MG63 (cell line): ENCODE measurements around the gene PACS1. TPM values are rescaled to one million over a fixed set of nuclear protein-coding genes. Genes with fewer than 3 reads are reported as not detected.

Experiments
- DNase-seq: peaks from one replicate; pipeline ENCODE4 v3.0.0-alpha.2; 2020
- H3K27me3 ChIP-seq: fragments of 250-450 bp; sonication (Bioruptor Pico); 2 replicates; pipeline ENCODE4 v1.5.1; 2020; ENCODE audit warnings: mild to moderate bottlenecking, moderate library complexity
- H3K36me3 ChIP-seq: fragments of 250-450 bp; sonication (Bioruptor Pico); 2 replicates; pipeline ENCODE4 v1.5.1; 2020; ENCODE audit warnings: mild to moderate bottlenecking, moderate library complexity
- H3K4me3 ChIP-seq: fragments of 250-450 bp; sonication (Bioruptor Pico); 2 replicates; pipeline ENCODE4 v1.5.1; 2020; ENCODE audit warnings: mild to moderate bottlenecking, moderate library complexity
- H3K9me3 ChIP-seq: fragments of 250-450 bp; sonication (Bioruptor Pico); 2 replicates; pipeline ENCODE4 v1.5.1; 2020; ENCODE audit warnings: mild to moderate bottlenecking, moderate library complexity
- total RNA-seq: library from RNA; depleted of rRNA; stranded (reverse); fragments of >200 nt; shearing (Covaris generic); gene quantifications from 2 replicates; pipeline ENCODE4 v1.2.3, GENCODE V29; 2014; ENCODE audit warnings: low replicate concordance

The PACS1 gene
- total RNA-seq, 1 experiment from 2014 or later, result 11.2 TPM

- no peak overlapping the region for H3K4me3 ChIP-seq
- no peaks in the 10 kb centered on the region for H3K9me3 ChIP-seq
- no peaks in the 10 kb centered on the region for H3K36me3 ChIP-seq
- DNase-seq, result no peak
- no peaks in the 10 kb centered on the region for H3K27me3 ChIP-seq
Measured at GRCh38 chr11:66046901-66047300, 23.2 kb upstream of the PACS1 start.

- Histone ChIP-seq H3K36me3 (peaks cover 3% of the 10 kb centered on the region), H3K4me3 (no peak overlapping the region), H3K27me3 (no peaks in the 10 kb centered on the region), H3K9me3 (no peaks in the 10 kb centered on the region)
- no peak for DNase-seq
Measured at GRCh38 chr11:66047541-66048365, 22.3 kb upstream of the PACS1 start.

GRCh38 chr11:66048547-66049323 is 21.3 kb upstream of the PACS1 start, which contains the start of gene GAL3ST3:
Gene GAL3ST3, minus strand, starts transcription at chr11:66049161. Its CDS starts 3,746 bp downstream, at chr11:66045415.
- H3K27me3 ChIP-seq, result no peaks in the 10 kb centered on the region
- no peak within 1 kb of the TSS for H3K4me3 ChIP-seq
- no peak for DNase-seq
- H3K9me3 ChIP-seq, result no peaks in the 10 kb centered on the region
- peaks cover 9% of the 10 kb centered on the region for H3K36me3 ChIP-seq

- DNase-seq, result no peak
- Histone ChIP-seq H3K27me3 (no peaks in the 10 kb centered on the region), H3K4me3 (no peak overlapping the region), H3K36me3 (peaks cover 29% of the 10 kb centered on the region), H3K9me3 (no peaks in the 10 kb centered on the region)
Measured at GRCh38 chr11:66050581-66051231, 19.4 kb upstream of the PACS1 start.

- peaks cover 34% of the 10 kb centered on the region for H3K36me3 ChIP-seq
- peak overlapping the region; percentile 92 for H3K4me3 ChIP-seq
- H3K9me3 ChIP-seq, result no peaks in the 10 kb centered on the region
- H3K27me3 ChIP-seq, result no peaks in the 10 kb centered on the region
- DNase-seq, result no peak
Measured at GRCh38 chr11:66051371-66051765, 18.7 kb upstream of the PACS1 start.

GRCh38 chr11:66051766-66052663 is 18.1 kb upstream of the PACS1 start, which contains the start of gene SF3B2:
Gene SF3B2, plus strand, starts transcription at chr11:66052364. Its CDS starts 21 bp downstream, at chr11:66052385.
- Histone ChIP-seq H3K9me3 (no peaks in the 10 kb centered on the region), H3K36me3 (peaks cover 41% of the 10 kb centered on the region), H3K4me3 (peak within 1 kb of the TSS; percentile 92), H3K27me3 (no peaks in the 10 kb centered on the region)
- peak; percentile 99 for DNase-seq

- H3K27me3 ChIP-seq, result no peaks in the 10 kb centered on the region
- peaks cover 47% of the 10 kb centered on the region for H3K36me3 ChIP-seq
- H3K9me3 ChIP-seq, result no peaks in the 10 kb centered on the region
- DNase-seq, result no peak
- H3K4me3 ChIP-seq, result peak overlapping the region; percentile 92
Measured at GRCh38 chr11:66052664-66052982, 17.4 kb upstream of the PACS1 start.

- DNase-seq, result no peak
- Histone ChIP-seq H3K27me3 (no peaks in the 10 kb centered on the region), H3K4me3 (no peak overlapping the region), H3K36me3 (peaks cover 68% of the 10 kb centered on the region), H3K9me3 (no peaks in the 10 kb centered on the region)
Measured at GRCh38 chr11:66055021-66055420, 15.1 kb upstream of the PACS1 start.

- DNase-seq, result no peak
- Histone ChIP-seq H3K4me3 (no peak overlapping the region), H3K36me3 (peaks cover 83% of the 10 kb centered on the region), H3K9me3 (no peaks in the 10 kb centered on the region), H3K27me3 (no peaks in the 10 kb centered on the region)
Measured at GRCh38 chr11:66056501-66056900, 13.6 kb upstream of the PACS1 start.

GRCh38 chr11:66059966-66060680 is 9.9 kb upstream of the PACS1 start:
- no peak for DNase-seq
- Histone ChIP-seq H3K36me3 (peaks cover 96% of the 10 kb centered on the region), H3K9me3 (peaks cover 8% of the 10 kb centered on the region), H3K4me3 (no peak overlapping the region), H3K27me3 (no peaks in the 10 kb centered on the region)

GRCh38 chr11:66061268-66061667 is 8.8 kb upstream of the PACS1 start:
- peaks cover 97% of the 10 kb centered on the region for H3K36me3 ChIP-seq
- DNase-seq, result no peak
- H3K27me3 ChIP-seq, result no peaks in the 10 kb centered on the region
- H3K9me3 ChIP-seq, result peaks cover 8% of the 10 kb centered on the region
- H3K4me3 ChIP-seq, result no peak overlapping the region

GRCh38 chr11:66062408-66062807 is 7.7 kb upstream of the PACS1 start:
- peaks cover 98% of the 10 kb centered on the region for H3K36me3 ChIP-seq
- no peak for DNase-seq
- no peaks in the 10 kb centered on the region for H3K27me3 ChIP-seq
- peaks cover 8% of the 10 kb centered on the region for H3K9me3 ChIP-seq
- no peak overlapping the region for H3K4me3 ChIP-seq

GRCh38 chr11:66063900-66064299 is 6.2 kb upstream of the PACS1 start:
- H3K9me3 ChIP-seq, result peaks cover 8% of the 10 kb centered on the region
- H3K4me3 ChIP-seq, result no peak overlapping the region
- H3K27me3 ChIP-seq, result no peaks in the 10 kb centered on the region
- peaks cover 100% of the 10 kb centered on the region for H3K36me3 ChIP-seq
- no peak for DNase-seq

- no peak for DNase-seq
- Histone ChIP-seq H3K4me3 (no peak overlapping the region), H3K27me3 (no peaks in the 10 kb centered on the region), H3K9me3 (peaks cover 8% of the 10 kb centered on the region), H3K36me3 (peaks cover 100% of the 10 kb centered on the region)
Measured at GRCh38 chr11:66064571-66064970, 5.5 kb upstream of the PACS1 start.

- H3K36me3 ChIP-seq, result peaks cover 81% of the 10 kb centered on the region
- DNase-seq, result no peak
- H3K4me3 ChIP-seq, result no peak overlapping the region
- no peaks in the 10 kb centered on the region for H3K27me3 ChIP-seq
- H3K9me3 ChIP-seq, result peaks cover 8% of the 10 kb centered on the region
Measured at GRCh38 chr11:66066751-66067150, 3.3 kb upstream of the PACS1 start.

- H3K36me3 ChIP-seq, result peaks cover 72% of the 10 kb centered on the region
- peaks cover 8% of the 10 kb centered on the region for H3K9me3 ChIP-seq
- no peak for DNase-seq
- no peaks in the 10 kb centered on the region for H3K27me3 ChIP-seq
- H3K4me3 ChIP-seq, result no peak overlapping the region
Measured at GRCh38 chr11:66067640-66068039, 2.4 kb upstream of the PACS1 start.
